HG02870 (cell line): ENCODE results near the gene SSUH2.

ENCODE experiments used
- ATAC-seq: cut with Tn5 transposase; IDR thresholded peaks from one replicate; pipeline ENCODE4 v1.9.1; 2021; ENCODE audit warnings: mild to moderate bottlenecking, moderate library complexity; ENCODE audit not compliant: unreplicated experiment

Gene SSUH2

DNA sequence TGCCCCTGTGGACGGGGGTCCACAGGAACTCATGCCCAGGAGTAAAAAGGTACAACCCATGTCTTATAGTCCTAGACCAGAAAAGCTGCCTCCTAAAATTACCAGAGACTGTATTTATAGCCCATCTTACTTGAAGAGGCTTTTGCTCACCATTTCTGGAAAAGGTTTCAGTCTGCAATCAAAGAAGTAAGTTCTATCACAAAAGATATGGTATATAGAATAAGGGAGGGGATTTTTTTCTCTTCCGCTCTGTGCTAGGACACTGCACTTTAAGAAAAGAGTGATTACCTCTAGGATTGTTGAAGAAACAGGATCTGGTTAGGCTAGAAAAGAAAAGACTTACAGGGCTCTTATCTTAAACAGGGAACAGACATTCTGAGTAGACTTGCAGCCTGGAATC is 2.6 kb downstream of the SSUH2 start:
- ATAC-seq, result no peak

DNA sequence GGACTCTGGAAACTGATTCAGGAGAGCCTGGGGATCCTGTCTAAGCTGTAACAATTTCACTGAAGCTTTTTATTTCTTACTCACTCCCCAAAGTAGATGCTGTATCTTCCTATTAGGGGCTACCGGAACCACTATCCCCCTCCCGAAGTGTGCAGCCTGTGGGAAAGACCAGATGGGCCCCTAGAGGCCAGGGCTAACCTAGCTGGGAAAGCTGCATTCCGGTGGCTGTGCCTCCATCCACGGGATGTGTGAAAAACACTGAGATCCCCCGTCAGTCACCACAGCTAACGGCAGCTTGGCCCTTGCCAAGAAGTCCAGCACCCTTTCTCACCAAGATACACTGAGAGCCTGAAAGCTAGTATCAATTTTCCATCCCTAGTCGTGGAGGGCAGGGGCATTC is 3.1 kb downstream of the SSUH2 start:
- no peak for ATAC-seq

DNA sequence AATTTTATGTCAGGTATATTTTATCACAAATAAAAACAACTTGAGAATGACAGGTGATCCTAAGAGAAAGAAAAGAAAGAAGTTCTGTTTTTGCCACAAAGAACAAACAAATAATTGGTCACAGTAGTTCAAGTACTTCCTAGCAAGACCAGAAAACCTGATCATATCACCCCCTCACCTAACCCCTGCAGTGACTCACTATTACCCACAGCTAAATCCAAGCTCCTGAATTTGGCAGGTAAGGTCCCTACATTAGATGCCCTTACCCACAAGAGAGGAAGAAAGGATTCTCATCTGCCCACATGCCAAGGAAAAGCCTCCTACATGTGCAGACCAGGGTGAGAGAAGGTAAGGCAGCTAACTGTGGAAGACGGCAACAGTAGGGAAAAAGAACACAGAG is 4.4 kb downstream of the SSUH2 start:
- no peak for ATAC-seq

DNA sequence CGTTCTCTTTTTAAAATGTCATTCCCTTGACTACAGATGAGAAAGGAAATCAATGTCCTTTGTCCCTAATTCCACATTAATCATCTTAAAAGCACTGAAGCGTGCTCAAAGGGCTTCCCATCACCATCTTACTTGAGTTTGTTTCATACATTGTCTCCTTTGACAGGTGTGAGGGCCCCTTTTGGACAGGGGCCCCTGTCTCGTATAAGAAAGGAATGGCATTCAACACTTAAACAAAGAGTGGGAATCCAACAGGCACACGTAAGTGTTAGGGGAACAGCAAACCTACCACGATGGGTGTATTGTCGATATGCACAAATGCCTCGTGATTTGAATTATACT is 5.0 kb downstream of the SSUH2 start:
- ATAC-seq, result no peak

DNA sequence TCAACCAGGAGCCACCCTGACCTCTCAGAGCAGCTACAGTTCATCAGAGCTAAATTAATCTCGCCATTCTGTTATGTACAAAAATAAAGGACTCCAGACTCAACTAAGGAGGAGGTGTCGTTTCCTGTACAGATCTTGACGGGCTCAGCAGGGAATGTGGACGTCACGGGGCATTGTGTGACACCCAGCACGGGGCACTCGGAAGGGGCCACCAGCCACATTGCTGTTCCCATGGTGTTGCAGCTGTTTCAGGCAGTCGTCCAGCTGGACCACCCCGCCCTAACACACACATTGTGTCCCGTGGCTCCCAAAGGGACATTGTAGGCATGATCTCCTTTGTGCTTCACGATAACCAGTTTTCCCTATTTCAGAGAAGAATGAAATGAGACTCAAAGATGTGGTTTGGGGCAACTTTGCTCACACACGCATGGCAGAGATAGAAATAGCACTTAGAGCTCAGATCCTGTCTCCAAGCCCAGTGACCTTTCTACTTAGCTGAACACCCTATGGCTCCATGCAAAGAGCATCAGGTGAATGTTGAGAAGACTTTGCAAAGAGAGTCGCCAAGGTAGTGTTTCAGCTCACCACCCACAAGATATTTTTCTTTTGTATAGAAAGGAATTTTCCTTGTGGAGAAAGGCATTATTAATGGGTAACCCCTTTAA is 5.5 kb downstream of the SSUH2 start:
- ATAC-seq, result no peak

DNA sequence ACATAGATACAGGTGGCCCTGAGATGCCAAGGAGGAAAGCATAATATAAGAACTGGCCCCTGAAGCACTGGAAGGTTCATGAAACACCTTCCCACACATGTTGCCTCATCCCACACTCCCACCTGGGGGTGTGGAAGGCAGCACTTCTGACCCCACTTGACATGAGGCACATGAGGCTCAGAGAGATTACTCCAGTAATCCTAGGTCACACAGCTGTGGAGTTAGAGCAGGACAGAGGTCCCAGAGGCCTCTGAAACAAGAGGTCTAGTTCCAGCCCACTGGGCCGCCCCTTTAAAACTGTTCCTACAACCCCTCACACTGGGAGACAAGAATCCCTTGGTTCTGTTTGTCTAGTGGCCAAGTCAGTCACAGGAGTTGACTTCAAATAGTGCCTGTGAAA is 7.2 kb downstream of the SSUH2 start:
- ATAC-seq, result no peak

DNA sequence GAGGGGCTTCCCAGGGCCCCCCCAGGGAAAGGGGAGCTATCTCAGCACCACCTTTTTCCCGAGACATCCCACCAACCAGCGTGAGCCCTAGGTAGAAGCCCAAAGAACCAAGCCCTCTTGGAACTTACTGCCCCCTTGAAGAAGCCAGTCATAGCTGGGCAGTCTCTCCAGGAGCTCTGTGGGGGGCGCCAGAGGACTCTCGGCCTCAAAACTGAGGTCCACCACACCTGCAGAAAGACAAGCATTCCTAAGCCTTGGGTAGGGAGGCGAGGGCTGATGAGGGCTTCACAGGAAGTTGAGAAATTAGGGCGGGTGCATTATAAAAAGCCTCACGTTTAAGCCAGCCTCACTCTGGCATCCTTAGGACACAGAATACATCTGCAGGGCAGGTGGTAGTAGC is 9.0 kb downstream of the SSUH2 start:
- no peak for ATAC-seq

DNA sequence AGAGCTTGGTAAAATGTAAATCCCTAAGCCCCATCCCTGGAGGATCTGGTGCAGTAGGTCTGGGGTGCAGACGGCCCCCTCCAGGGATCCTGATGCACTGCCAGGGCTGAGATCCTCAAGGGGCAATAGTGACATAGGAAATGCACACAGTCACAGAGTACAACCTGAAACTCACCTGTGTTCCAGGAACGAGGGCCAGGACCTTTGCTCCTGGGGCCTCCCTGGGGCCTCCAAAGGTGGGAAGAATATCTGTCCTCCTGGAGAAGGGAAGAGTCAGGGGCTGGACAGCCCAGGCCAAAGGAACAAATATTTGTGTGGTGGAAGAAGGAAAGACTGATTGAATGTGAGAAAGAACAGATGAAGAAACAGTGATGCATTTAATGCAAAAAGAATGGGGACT is 9.5 kb downstream of the SSUH2 start:
- no peak for ATAC-seq

DNA sequence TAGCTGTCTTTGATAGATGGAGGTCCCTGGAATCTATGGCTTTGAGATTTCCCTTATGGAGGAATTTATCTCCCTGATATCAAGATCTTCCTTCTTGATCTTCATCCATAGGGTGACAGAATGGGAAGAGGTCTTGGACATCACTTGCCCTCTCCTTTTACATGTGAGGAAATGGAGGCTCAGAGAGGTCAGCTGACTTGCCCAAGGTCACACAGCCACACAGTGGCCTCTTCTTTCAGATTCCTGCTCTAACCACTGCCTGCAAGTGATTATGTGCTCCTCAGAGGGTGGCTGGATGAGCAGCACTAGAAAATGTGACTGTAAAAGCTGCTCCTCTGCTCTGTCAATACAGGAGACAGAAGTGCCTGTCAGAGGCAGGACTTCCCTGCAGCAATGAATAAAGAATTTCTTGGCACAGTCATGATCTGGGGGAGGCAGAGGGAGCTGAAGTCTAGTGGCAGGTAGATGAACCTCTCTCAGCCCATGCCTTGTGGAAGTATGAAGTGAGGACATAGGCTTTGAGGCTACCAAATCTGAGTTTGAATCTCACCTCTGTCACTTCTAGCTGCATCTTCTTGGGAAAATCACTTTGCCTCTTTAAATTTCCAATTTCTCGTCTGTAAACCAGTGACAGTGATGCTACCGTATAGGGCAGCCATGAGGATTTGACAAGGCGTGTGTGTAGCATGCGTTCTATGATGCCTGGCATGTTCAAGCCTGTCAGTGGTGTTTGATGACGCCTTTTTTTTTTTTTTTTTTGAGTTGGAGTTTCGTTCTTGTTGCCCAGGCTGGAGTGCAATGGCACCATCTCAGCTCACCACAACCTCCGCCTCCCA is 12.0 kb downstream of the SSUH2 start:
- ATAC-seq, result no peak

DNA sequence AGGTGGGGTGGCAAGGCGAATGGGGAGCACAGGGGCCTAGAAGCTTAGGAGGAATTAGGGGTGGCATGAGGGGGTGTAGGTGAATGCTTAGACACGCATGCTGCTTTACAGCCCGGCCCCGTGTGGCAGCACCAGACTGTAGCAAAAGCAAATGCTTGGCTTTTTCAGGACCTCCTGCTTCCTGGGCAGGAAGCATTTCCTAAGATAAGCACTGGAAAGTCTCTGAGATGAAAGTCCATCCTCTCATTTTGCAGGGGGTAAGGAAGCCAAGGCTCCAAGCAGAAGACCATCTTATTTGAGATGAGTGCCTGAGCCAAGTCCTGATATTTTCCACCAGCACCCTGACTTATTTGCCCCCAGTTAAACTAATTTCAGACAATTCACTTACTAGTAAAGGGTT is 12.9 kb downstream of the SSUH2 start:
- no peak for ATAC-seq

DNA sequence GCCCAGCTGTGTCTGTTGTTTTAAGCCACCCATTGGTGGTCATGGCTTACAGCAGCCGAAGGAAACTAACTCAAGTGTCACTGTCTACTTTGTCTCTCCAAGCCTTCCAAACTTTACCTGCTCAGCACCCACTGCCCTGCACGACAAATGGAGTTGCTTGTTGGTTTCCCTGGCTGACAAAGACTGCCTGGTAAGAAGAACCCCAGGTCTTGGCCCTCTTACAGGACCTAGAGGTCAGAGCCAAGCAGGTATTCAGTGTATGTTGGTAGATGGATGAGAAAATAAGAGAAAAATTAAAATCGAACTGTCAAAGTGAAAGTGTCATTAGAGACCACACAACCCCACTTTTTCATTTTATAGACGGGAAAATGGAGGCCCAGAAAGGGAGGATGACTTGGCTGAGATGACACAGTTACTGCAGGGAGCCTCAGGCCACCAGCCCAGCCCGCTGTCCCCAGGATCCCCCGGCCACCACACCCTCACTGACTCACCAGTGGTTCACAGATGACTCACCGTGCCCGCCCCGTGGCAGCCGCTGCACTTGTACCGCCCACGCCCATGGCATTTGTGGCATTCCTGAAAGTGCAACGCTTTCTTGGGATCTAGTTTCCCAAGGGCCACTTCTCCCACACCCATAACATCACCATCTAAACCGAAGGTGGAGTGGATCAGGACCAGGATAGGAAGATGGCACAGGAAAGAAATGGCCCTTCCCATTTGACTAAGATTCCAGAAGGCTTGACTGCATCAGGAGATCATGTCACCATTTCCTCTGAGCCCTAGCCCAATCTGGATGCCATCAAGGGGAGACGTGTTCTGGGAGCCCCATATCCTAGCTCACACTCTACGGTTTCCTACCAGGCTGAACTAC is 15.2 kb downstream of the SSUH2 start:
- ATAC-seq, result peak; percentile 74

DNA sequence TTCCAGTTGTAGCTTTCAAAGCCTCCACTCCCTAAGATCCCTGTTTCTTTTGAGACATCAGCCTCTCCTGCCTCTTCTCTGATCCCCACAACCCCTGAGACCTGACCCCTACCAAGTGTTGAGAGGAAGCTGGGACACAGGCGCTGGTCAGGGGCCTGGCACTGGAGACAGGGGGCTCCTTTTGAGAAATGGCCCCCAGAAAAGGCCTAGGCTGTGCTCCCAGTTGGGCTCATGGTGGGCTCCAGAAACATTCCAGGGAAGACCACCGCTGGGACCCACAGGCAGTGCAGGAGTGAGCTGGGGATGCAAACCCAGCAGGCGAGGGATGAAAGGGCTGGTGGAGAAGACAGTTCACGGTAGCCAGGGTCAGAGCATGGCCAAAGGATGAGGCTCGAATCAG is 16.6 kb downstream of the SSUH2 start:
- no peak for ATAC-seq

DNA sequence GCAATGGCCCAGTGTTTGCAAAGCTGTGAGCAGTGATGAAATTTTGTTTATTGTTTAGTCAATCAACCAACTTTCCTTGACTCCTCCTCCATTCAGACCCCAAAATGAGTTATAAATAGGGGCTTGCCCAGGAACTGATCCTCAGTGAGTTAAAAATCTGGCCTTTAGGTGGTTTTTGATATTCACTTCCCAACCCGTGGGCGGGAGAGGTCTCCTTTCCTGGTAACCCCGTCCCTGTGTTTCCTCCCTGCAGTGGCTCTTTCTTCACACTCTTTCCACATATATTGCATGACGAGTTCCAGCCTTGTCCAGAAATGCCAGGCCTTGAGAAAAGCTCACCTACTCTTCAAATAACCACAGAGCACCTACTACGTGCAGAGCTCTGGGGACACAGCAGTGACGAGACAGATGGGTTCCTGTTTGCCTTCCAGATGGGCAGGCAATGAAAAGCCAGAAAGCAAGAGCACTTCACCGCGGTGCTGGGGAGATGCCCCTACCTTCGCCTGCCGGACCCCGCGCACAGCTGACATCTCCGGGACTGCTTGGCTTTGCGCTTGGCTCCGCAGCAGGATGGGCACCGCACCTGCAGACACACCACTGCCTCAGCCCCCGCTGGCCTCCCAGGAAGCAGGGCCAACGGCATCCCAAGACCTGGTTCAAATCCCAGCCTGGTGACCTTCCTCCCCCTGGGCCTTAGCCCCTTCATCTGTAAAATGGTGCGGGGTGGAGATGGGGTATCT is 17.2 kb downstream of the SSUH2 start:
- no peak for ATAC-seq

DNA sequence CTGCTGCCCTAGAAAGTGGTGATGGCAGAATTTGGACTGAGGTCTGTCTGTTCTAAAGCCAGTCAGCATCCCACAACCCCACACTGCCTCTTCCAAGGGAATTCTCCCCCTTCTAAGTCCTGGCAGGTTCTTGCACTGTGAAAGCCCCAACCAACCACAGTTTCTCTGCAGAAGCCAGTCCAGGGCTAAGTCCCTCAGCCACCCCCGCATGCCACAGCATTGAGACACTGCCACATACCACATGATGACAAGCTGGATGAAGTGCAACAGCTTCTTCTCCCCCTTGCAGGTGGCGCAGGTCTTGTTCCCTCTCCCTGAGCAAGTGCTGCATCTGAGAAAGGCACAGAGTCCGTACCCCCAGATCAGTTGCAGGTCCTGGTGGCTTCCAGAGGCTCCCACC is 18.6 kb downstream of the SSUH2 start:
- no peak for ATAC-seq

DNA sequence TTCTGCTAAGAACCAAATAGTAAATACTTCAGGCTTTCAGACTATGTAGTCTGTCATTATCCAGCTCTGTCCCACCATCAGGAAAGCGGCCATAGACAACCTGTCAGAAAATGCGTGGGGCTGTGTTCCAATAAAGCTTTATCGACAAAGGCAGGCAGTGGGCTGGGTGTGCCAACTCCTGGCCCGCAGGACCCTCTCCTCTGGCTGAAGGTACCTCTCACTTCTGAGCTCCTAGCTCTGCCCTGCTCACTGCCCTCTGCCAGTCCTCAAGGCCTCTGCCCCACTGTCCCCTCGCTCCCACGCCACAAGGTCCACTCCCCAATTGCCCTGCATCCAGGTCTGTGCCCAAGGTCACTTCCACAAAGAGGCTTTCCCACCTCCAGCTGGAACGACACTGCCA is 20.0 kb downstream of the SSUH2 start:
- ATAC-seq, result no peak

DNA sequence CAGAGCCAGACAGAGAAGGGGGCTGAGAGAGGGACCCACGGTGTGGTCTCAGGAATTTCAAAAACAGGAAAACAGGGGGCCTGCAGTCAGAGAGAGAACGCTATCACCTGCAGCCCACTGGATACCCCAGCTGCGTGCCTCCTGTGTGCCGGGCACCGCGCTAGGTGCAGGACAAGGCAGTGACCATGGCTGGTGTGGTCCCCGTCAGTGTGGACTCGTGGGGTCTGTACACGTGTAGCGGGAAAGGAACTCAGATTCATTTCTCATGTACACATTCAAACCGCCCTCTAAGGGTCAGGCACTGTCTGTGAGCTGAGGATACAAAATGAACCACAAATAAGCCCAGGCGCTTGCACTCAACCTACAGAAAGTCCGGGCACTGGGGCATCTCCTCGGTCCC is 20.9 kb downstream of the SSUH2 start:
- no peak for ATAC-seq

DNA sequence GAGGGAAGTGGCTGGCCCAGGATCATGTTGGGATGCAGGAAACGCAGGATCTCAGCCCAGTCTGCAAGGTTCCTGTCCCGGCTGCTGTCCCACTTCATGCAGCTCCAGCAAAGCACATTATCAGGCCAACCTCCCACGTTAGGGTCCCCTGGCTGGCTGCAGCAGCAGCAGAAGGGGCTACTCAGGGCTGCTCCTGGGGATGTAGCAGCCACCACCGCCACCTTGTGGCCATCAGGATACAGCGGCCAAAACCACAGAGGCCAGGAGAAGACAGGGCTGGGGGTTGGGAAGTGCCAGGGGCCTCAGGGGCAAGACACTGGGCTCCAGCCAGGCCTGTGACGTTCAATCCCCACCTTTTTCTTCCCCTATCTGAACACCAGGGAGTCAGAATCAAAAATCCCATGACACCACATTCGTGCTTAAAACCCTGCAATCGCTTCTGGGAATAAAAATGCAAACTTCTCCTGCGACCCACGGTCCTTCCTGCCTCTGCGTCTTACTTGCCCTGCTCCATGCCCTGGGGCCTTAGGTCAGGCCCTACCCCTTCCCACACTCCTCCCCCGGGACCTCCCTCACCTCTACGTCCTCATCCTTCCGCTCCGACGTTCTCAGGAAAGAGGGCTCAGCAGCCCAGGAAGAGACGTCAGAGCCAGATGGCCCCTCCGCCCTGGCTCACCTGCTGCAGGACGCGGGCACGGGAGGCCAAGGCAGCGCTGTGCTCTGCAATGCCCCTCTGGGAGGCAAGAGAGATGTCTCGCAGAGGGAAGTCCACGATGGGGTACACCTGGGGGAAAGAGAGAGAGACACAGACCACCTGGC is 21.5 kb downstream of the SSUH2 start:
- ATAC-seq, result peak; percentile 87

DNA sequence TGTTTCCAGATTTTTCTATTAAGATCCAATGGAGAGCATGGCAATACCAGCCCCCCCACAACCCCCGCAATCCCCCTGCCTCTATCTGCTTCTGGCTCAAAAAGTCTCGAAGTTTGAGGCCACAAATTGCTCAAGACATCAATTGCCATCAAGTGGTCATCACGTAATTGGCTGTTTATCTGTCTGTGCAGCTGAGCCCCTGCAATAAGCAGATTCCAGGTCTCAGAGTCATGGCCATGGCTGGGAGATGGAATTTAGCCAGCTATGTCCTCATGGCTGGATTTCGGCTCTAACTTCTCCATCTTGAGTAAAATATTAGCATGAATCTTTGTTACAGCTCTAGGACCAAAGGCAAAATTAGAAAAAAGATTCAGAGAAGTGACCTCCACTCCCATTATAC is 22.7 kb downstream of the SSUH2 start:
- ATAC-seq, result no peak

DNA sequence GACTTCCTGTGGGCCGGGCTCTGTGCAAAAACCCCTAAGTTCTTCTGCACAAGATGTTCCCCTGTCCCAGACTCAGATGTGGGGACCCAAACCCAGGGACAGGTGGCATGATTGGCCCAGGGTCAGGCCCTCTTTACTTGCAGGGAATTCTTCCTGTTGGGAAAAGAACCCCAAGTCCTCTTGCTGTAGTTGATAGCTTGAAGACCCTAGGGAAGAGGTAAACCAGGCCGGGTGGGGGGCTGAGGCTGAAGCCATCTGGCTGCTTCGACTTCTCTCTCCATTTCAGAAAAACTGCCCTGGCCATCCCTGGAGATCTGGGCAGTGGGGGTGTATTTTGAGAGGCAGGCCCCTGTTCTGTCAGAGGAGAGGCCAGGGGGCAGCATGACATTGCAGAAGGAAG is 23.5 kb downstream of the SSUH2 start:
- no peak for ATAC-seq

DNA sequence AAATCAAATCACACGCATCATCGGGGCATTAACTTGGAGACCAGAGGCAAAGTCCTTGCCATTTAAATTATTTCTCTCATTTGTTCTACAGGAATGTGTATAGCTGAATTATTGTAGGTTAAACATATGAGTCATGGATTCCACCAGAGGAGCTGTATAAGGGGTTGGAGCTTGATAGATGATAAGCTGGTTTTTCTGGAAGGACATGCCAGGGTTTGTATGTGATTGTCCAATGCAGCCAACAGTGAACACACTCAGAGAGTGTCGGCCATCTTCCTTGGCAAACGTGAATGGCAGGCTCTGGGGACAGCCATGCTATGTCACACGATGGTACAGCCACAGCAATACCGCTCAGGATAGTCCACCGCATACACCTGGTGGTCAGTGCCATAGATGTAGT is 25.1 kb downstream of the SSUH2 start:
- ATAC-seq, result no peak
